Stomach (tissue), 9 donors: ENCODE results near the gene CIBAR2. TPM values are rescaled to one million over a fixed set of nuclear protein-coding genes. Genes with fewer than 3 reads are reported as not detected.

Experiments used
- DNase-seq, 2 donors: peaks; one replicate each; pipeline versions ENCODE4 v3.0.0 to v3.0.0-alpha.2; 2013 to 2019
- H3K27ac ChIP-seq, 5 donors: fragments of 200-600 bp in 4 of 5; sonication (generic) in 4 of 5; one replicate each; pipeline ENCODE4 v1.5.1; 2013 to 2019; ENCODE audit warnings: mild to moderate bottlenecking in 1 of 5, moderate library complexity in 1 of 5
- H3K27me3 ChIP-seq, 3 donors: fragments of 200-600 bp; sonication (generic); one replicate each; pipeline ENCODE4 v1.5.1; 2017 to 2019; ENCODE audit warnings: mixed run types in 1 of 3
- H3K36me3 ChIP-seq, 4 donors: fragments of 200-600 bp; sonication (generic); 1 replicate in 3 of 4; 2 replicates in 1 of 4; pipeline ENCODE4 v1.5.1; 2016 to 2019
- H3K4me1 ChIP-seq, 4 donors: fragments of 200-600 bp; sonication (generic); one replicate each; pipeline ENCODE4 v1.5.1; 2016 to 2019
- H3K4me3 ChIP-seq, 4 donors: fragments of 200-600 bp; sonication (generic) in 3 of 4; one replicate each; pipeline ENCODE4 v1.5.1; 2016 to 2019; ENCODE audit warnings: mild to moderate bottlenecking in 1 of 4
- H3K9me3 ChIP-seq, 4 donors: fragments of 200-600 bp; sonication (generic); one replicate each; pipeline ENCODE4 v1.5.1; 2016 to 2019
- CTCF ChIP-seq, 7 experiments: fragments of 450-650 bp in 4 of 7; fragments of 200-600 bp in 3 of 7; sonication (generic) in 3 of 7; IDR thresholded peaks; one replicate each; pipeline ENCODE4 v1.5.1; 2016 to 2019; ENCODE audit warnings: antibody characterized with exemption in 7 of 7, control low read depth in 2 of 7, mild to moderate bottlenecking in 1 of 7
- EP300 ChIP-seq: sonication (generic); formaldehyde crosslinking; IDR thresholded peaks from one replicate; pipeline ENCODE4 v1.6.1; 2017; ENCODE audit warnings: antibody characterized with exemption
- POLR2A ChIP-seq, 4 donors: fragments of 450-650 bp; IDR thresholded peaks; one replicate each; pipeline ENCODE4 v1.6.1; 2016; ENCODE audit warnings: antibody characterized with exemption in 4 of 4, control low read depth in 2 of 4, mild to moderate bottlenecking in 1 of 4, moderate library complexity in 1 of 4
- POLR2AphosphoS5 ChIP-seq, 3 donors: sonication (generic); formaldehyde crosslinking; IDR thresholded peaks; one replicate each; pipeline ENCODE4 v1.6.1; 2016; ENCODE audit warnings: antibody characterized with exemption in 3 of 3
- WGBS, 5 donors: extraction: QIAGEN DNeasy Blood & Tissue Kit in 3 of 5; methylation state at CpG; one replicate each; pipeline versions ENCODE4 v1.1.5 to v1.1.7; 2013 to 2018; 5-methylcytosine and 5-hydroxymethylcytosine counted together
- intact Hi-C: fragments of 100-400 bp; cut with DNase I; formaldehyde crosslinking; loops from one replicate; pipeline ENCODE4 v1.15.1; 2023; ENCODE audit warnings: low total_unique reads
- polyA plus RNA-seq, 3 donors: library from polyadenylated mRNA; stranded (reverse); fragments of 200-250 nt; gene quantifications; one replicate each; pipeline ENCODE4 v1.2.3, GENCODE V29; 2013
- total RNA-seq, 5 donors: library from RNA; depleted of rRNA; stranded (reverse); fragments of >200 nt; gene quantifications; one replicate each; pipeline versions ENCODE4 v1.1.0 to v1.2.3, GENCODE V29; 2014 to 2016
- donor health status: healthy with polysubstance abuse.
- donor health status: Bipolar disorder and iron deficiency.
- donor health status: healthy.

Gene CIBAR2
- total and polyA plus RNA-seq, 8 donors, result 1.5 to 54.0 TPM; not detected in 6

GRCh38 chr16:85072947-85073346 lies 39.3 kb downstream of the CIBAR2 start:
- Histone ChIP-seq H3K4me1 (no peaks in the 10 kb centered on the region), H3K36me3 (peaks cover 57 to 98% (median 96%) of the 10 kb centered on the region in 4 donors), H3K4me3 (no peak overlapping the region), H3K27ac (no peak overlapping the region), H3K27me3 (no peaks in the 10 kb centered on the region), H3K9me3 (no peaks in the 10 kb centered on the region)
- TF ChIP-seq CTCF (IDR thresholded peaks at IDR 0.05) (no peak), POLR2AphosphoS5 (IDR thresholded peaks at IDR 0.05) (no peak), EP300 (no peak), POLR2A (IDR thresholded peaks at IDR 0.05) (no peak)
- WGBS, 5 donors, result 74 to 85% (median 84%) methylated on average over 13 of the region's 13 CpGs
- intact Hi-C loops, result no loop called here
- DNase-seq, result peak in 1 of 2 donors; percentile 48

GRCh38 chr16:85072076-85072860 lies 40.0 kb downstream of the CIBAR2 start:
- no peak overlapping the region for H3K27ac ChIP-seq
- H3K4me1 ChIP-seq, result no peaks in the 10 kb centered on the region
- no peaks in the 10 kb centered on the region for H3K27me3 ChIP-seq
- TF ChIP-seq CTCF (IDR thresholded peaks at IDR 0.05), result no peak
- TF ChIP-seq POLR2A (IDR thresholded peaks at IDR 0.05), result no peak
- no peak for TF ChIP-seq POLR2AphosphoS5 (IDR thresholded peaks at IDR 0.05)
- no peak for TF ChIP-seq EP300
- H3K4me3 ChIP-seq, result no peak overlapping the region
- WGBS, 5 donors, result 86 to 93% (median 89%) methylated on average over 8 of the region's 8 CpGs
- H3K9me3 ChIP-seq, result no peaks in the 10 kb centered on the region
- no peak for DNase-seq
- intact Hi-C loops, result no loop called here
- peaks cover 58 to 98% (median 96%) of the 10 kb centered on the region in 4 donors for H3K36me3 ChIP-seq

GRCh38 chr16:85069171-85069570 lies 43.1 kb downstream of the CIBAR2 start:
- Histone ChIP-seq H3K9me3 (no peaks in the 10 kb centered on the region), H3K27ac (no peak overlapping the region), H3K27me3 (no peaks in the 10 kb centered on the region), H3K4me1 (no peaks in the 10 kb centered on the region), H3K36me3 (peaks cover 55 to 91% (median 90%) of the 10 kb centered on the region in 4 donors), H3K4me3 (no peak overlapping the region)
- 86 to 95% (median 93%) methylated on average over 7 of the region's 7 CpGs for WGBS, 5 donors
- intact Hi-C loops, result no loop called here
- no peak for TF ChIP-seq POLR2AphosphoS5 (IDR thresholded peaks at IDR 0.05)
- no peak for TF ChIP-seq EP300
- no peak for TF ChIP-seq CTCF (IDR thresholded peaks at IDR 0.05)
- TF ChIP-seq POLR2A (IDR thresholded peaks at IDR 0.05), result no peak
- no peak for DNase-seq

- TF ChIP-seq POLR2AphosphoS5 (IDR thresholded peaks at IDR 0.05) (no peak), CTCF (IDR thresholded peaks at IDR 0.05) (no peak), POLR2A (IDR thresholded peaks at IDR 0.05) (no peak), EP300 (no peak)
- no peak for DNase-seq
- Histone ChIP-seq H3K9me3 (no peaks in the 10 kb centered on the region), H3K4me1 (no peaks in the 10 kb centered on the region), H3K4me3 (no peak overlapping the region), H3K36me3 (peaks cover 55 to 88% (median 86%) of the 10 kb centered on the region in 4 donors), H3K27ac (no peak overlapping the region), H3K27me3 (no peaks in the 10 kb centered on the region)
- intact Hi-C loops, result no loop called here
- 87 to 96% (median 91%) methylated on average over 8 of the region's 8 CpGs for WGBS, 5 donors
Measured at GRCh38 chr16:85068746-85069145, 43.5 kb downstream of the CIBAR2 start.
